ENCODE measurements around the gene MCF2L.

MCF2L gene

DNA sequence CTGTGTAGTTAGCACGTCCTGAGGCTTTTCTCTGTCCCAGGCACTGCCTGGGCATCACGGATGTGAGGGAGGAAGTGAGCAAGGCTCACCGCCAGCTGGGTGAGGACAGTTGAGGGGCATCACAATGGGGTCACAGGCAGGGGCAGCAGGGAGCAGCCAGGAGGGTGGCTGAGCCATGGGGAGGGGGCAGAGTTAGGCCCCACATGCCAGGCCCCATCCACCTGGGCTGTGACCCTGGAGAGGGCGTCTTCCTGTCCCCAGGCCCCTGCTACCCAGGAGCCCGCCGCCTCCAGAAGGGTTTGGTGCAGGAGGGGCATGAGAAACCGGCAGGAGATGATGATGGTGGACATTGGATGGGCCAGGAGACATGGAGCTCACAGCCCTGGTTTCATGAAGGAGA is 79.8 kb downstream of the MCF2L start:
- no peak overlapping the region for H3K4me3 ChIP-seq (ENCODE audit: low read depth, low read length)
- TF ChIP-seq, protein P1, sequence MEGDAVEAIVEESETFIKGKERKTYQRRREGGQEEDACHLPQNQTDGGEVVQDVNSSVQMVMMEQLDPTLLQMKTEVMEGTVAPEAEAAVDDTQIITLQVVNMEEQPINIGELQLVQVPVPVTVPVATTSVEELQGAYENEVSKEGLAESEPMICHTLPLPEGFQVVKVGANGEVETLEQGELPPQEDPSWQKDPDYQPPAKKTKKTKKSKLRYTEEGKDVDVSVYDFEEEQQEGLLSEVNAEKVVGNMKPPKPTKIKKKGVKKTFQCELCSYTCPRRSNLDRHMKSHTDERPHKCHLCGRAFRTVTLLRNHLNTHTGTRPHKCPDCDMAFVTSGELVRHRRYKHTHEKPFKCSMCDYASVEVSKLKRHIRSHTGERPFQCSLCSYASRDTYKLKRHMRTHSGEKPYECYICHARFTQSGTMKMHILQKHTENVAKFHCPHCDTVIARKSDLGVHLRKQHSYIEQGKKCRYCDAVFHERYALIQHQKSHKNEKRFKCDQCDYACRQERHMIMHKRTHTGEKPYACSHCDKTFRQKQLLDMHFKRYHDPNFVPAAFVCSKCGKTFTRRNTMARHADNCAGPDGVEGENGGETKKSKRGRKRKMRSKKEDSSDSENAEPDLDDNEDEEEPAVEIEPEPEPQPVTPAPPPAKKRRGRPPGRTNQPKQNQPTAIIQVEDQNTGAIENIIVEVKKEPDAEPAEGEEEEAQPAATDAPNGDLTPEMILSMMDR (IDR thresholded peaks at IDR 0.05; ENCODE audit: low read depth, low read length, missing control alignments), result no peak
- DNase-seq (ENCODE audit: low read depth), result no peak

DNA sequence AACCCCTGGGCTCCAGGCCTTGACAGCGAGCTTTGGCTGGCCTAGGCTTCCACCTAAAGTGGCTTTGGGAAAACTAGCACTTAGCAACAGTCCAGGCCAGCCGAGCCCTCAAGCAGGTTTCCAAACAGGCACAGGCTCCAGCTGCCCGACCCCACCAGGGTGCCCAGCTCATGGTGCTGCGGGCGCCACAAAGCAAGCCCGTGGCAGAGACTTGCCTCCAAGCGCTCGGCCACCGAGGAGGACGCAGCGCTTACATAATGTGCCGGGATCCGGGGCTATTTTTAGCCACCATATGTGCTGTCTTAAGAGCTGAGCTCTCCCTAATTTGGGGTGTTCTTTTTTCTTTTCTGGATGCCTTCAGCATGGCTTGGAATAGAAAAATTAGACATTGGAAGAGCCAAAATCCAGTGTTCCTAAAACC is 80.5 kb downstream of the MCF2L start:
- no peak overlapping the region for H3K4me3 ChIP-seq (ENCODE audit: low read depth, low read length)
- TF ChIP-seq, protein P1 (IDR thresholded peaks at IDR 0.05; ENCODE audit: low read depth, low read length, missing control alignments), result no peak
- no peak for DNase-seq (ENCODE audit: low read depth)

DNA sequence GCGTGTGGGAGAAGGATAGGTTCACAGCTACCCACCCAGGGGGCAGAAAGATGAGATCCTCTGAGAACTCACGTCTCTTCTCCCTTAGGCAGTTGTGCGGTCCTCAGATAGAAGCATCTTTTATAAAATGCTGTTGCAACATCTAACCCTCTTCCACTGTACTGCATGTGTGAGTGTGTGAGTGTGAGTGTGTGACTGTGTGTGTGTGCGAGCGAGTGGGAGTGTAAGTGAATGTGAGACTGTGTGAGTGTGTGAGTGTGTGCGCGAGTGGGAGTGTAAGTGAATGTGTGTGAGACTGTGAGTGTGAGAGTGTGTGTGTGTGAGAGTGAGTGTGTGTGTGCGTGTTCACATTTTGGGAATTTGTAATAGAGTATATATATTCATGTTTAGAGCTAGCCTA is 81.0 kb downstream of the MCF2L start:
- no peak for DNase-seq (ENCODE audit: low read depth)
- TF ChIP-seq, protein P1 (IDR thresholded peaks at IDR 0.05; ENCODE audit: low read depth, low read length, missing control alignments), result no peak

DNA sequence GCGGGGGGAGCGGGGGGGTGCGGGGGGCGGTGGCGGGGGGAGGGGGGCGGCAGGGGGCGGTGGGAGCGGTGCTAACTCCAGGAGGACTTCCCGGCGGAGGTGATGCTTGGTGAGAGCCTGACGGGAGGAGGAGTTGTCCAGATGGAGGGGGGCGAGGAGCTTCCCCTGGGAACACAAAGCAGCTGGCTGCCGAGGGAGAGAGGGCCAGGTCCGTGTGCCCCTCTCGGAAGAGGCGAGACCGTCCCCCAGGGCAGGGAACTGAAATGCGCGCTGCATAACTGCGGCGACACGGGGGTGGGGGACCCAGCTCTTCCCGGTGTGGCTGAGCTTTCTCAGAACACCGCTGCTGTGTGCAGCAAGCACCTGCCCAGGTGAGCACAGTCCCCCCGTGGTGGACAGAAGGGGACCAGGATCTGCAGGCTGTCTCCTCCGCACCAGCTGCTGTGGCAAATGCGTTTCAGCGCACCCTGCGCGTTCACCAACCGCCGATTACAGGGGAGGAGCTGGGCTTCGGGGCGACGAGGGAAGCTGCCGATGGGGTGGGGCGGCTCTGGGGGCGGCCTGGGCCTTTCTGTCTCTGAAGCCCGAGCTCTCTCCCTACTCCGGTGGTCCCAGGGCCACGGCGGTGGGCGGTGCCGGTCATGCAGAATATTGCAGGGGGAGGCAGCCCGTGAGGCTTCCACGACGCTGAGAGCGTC is 81.9 kb downstream of the MCF2L start:
- TF ChIP-seq, protein P1 (IDR thresholded peaks at IDR 0.05; ENCODE audit: low read depth, low read length, missing control alignments), result no peak
- no peak for DNase-seq (ENCODE audit: low read depth)
- no peak overlapping the region for H3K4me3 ChIP-seq (ENCODE audit: low read depth, low read length)

More for the DNA sequence above, 81.0 kb downstream of the MCF2L start:
- H3K4me3 ChIP-seq (ENCODE audit: low read depth, low read length), result no peak overlapping the region

DNA sequence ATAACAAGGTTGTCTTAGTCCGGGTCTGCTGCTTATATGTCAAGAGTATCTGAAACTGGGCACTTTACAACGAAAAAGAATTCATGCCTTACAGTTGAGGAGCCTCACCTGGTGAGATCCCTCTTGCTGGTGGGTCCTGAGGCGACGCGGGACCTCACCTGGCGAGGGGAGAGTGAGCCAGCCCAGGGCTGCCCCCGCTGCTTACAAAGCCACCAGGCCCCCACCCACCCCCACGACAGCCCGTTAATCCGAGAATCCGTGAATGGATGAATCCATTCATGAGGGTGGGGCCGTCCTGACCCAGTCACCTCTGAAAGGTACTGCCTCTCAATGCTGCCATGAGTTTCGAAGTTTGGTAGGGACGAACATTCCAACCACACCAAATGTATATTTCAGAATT is 82.6 kb downstream of the MCF2L start:
- DNase-seq (ENCODE audit: low read depth), result no peak
- TF ChIP-seq, protein P1 (IDR thresholded peaks at IDR 0.05; ENCODE audit: low read depth, low read length, missing control alignments), result no peak

DNA sequence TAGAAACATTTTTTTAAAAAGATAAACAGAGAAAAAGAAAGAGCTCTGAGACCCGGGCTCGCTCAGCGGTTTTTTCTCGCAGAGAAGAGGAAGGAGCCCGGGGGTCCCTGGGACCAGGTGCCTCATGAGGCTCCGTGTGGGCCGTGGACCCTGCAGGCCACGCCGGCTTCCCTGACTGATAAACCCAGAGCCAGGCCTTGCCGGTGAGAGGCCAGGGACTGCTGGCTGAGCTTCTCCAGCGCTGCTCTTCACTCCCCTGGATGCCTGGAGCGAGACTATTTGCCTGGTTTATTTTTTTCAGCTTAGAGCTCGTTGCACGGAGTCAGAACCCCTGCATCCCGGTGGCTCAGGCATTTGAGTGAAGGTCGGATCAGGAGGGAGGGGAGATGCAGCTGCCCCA is 83.2 kb downstream of the MCF2L start:
- H3K4me3 ChIP-seq (ENCODE audit: low read depth, low read length), result no peak overlapping the region
- no peak for DNase-seq (ENCODE audit: low read depth)
- TF ChIP-seq, protein P1 (IDR thresholded peaks at IDR 0.05; ENCODE audit: low read depth, low read length, missing control alignments), result no peak

More for the DNA sequence above, 82.6 kb downstream of the MCF2L start:
- no peak overlapping the region for H3K4me3 ChIP-seq (ENCODE audit: low read depth, low read length)

DNA sequence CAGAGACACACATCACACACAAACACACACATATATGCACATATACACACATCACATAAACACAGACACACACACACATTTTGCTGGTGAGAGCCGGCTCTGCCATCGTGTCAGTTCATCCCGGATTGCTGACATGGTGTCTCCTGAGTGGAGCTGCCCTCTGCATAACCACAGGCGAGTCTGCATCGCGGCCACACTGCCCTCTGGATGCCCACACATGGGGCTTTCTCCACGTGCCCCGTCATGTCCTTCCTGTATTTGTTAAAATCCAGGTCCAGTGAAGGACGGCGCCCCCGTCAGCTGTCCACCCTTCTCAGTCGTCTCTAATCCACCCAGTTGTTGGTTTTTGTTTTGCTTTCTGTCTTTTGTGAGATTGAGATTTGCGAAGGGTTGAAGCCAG is 84.0 kb downstream of the MCF2L start:
- TF ChIP-seq, protein P1 (IDR thresholded peaks at IDR 0.05; ENCODE audit: low read depth, low read length, missing control alignments), result no peak
- DNase-seq (ENCODE audit: low read depth), result no peak
- no peak overlapping the region for H3K4me3 ChIP-seq (ENCODE audit: low read depth, low read length)

All from GM12864 (cell line).